Neuronal stem cell (in vitro differentiated cells): Measurements from ENCODE around the gene CTNNA1.
"Not testable (repeated sequence)": the region's sequence is repeated elsewhere in the genome, so short reads cannot be mapped to it uniquely, and the experiment has no call there.

Experiments used
- DNase-seq: peaks from one replicate; pipeline ENCODE4 v3.0.0-alpha.2; 2013; ENCODE audit warnings: low spot score
- H2AFZ ChIP-seq: one replicate; pipeline ENCODE4 v1.6.1; 2013; ENCODE audit warnings: mild to moderate bottlenecking, low read length, inconsistent platforms
- H2AK5ac ChIP-seq: 2 replicates; pipeline ENCODE4 v1.6.1; 2013; ENCODE audit warnings: low read depth, mild to moderate bottlenecking, inconsistent platforms, low read length, moderate library complexity, mixed read lengths
- H2BK120ac ChIP-seq: 2 replicates; pipeline ENCODE4 v1.6.1; 2013; ENCODE audit warnings: low read depth, mild to moderate bottlenecking, inconsistent platforms, low read length, moderate library complexity, mixed read lengths
- H2BK12ac ChIP-seq: one replicate; pipeline ENCODE4 v1.6.1; 2013; ENCODE audit warnings: low read length, inconsistent platforms
- H2BK15ac ChIP-seq: 2 replicates; pipeline ENCODE4 v1.6.1; 2013; ENCODE audit warnings: mild to moderate bottlenecking, low read length, inconsistent platforms, mixed read lengths
- H2BK5ac ChIP-seq: one replicate; pipeline ENCODE4 v1.6.1; 2013; ENCODE audit warnings: inconsistent platforms, mild to moderate bottlenecking, low read length, moderate library complexity
- H3K14ac ChIP-seq: one replicate; pipeline ENCODE4 v1.6.1; 2013; ENCODE audit warnings: low read length, inconsistent platforms
- H3K18ac ChIP-seq: 2 replicates; pipeline ENCODE4 v1.6.1; 2013; ENCODE audit warnings: low read length, inconsistent platforms
- H3K23ac ChIP-seq: 2 replicates; pipeline ENCODE4 v1.6.1; 2013; ENCODE audit warnings: low read depth, mild to moderate bottlenecking, mixed read lengths, low read length, inconsistent platforms; ENCODE audit not compliant: poor library complexity
- H3K27ac ChIP-seq: replicated peaks from 3 replicates; pipeline ENCODE4 v1.5.1; 2013; ENCODE audit warnings: low read length, inconsistent platforms
- H3K27me3 ChIP-seq, 3 experiments: 2 replicates each; pipeline ENCODE4 v1.6.1; 2013; ENCODE audit warnings: low read length in 3 of 3, mild to moderate bottlenecking in 2 of 3, inconsistent platforms in 1 of 3, low read depth in 1 of 3, mixed read lengths in 1 of 3, moderate library complexity in 1 of 3; ENCODE audit not compliant: control insufficient read depth in 3 of 3, insufficient read depth in 3 of 3
- H3K36me3 ChIP-seq, 2 donors: replicated peaks in 1 of 2; 2 replicates each; pipeline ENCODE4 v1.6.1; 2013; ENCODE audit warnings: low read length in 2 of 2; ENCODE audit not compliant: control insufficient read depth in 2 of 2, insufficient read depth in 2 of 2
- H3K4ac ChIP-seq: 2 replicates; pipeline ENCODE4 v1.6.1; 2013; ENCODE audit warnings: inconsistent platforms, mild to moderate bottlenecking, low read length, moderate library complexity
- H3K4me1 ChIP-seq, 2 donors: 1 replicate in 1 of 2; 2 replicates in 1 of 2; pipeline ENCODE4 v1.6.1; 2013; ENCODE audit warnings: low read length in 2 of 2, low read depth in 1 of 2; ENCODE audit not compliant: control insufficient read depth in 2 of 2, insufficient read depth in 1 of 2
- H3K4me2 ChIP-seq: one replicate; pipeline ENCODE4 v1.6.1; 2013; ENCODE audit warnings: mild to moderate bottlenecking, low read length, inconsistent platforms; ENCODE audit not compliant: insufficient read depth, poor library complexity, severe bottlenecking
- H3K4me3 ChIP-seq, 2 donors: 2 replicates each; pipeline ENCODE4 v1.5.1; 2013; ENCODE audit warnings: low read length in 2 of 2, mild to moderate bottlenecking in 2 of 2, inconsistent platforms in 1 of 2, moderate library complexity in 1 of 2
- H3K79me1 ChIP-seq: one replicate; pipeline ENCODE4 v1.6.1; 2013; ENCODE audit warnings: low read depth, mild to moderate bottlenecking, inconsistent platforms, low read length, moderate library complexity
- H3K9ac ChIP-seq: one replicate; pipeline ENCODE4 v1.6.1; 2013; ENCODE audit warnings: mild to moderate bottlenecking, low read depth, low read length, inconsistent platforms; ENCODE audit not compliant: poor library complexity
- H3K9me3 ChIP-seq, 2 donors: replicated peaks in 1 of 2; 2 replicates each; pipeline versions ENCODE3 to v1.6.1; 2013; ENCODE audit warnings: low read length in 2 of 2, mild to moderate bottlenecking in 2 of 2, inconsistent platforms in 1 of 2, low read depth in 1 of 2, mixed read lengths in 1 of 2, moderate library complexity in 1 of 2; ENCODE audit not compliant: control insufficient read depth in 2 of 2, insufficient read depth in 1 of 2
- H4K8ac ChIP-seq: one replicate; pipeline ENCODE4 v1.6.1; 2013; ENCODE audit warnings: low read depth, mild to moderate bottlenecking, inconsistent platforms, low read length, moderate library complexity
- H4K91ac ChIP-seq: one replicate; pipeline ENCODE4 v1.6.1; 2013; ENCODE audit warnings: low read length, low read depth, mild to moderate bottlenecking, inconsistent platforms; ENCODE audit not compliant: poor library complexity
- WGBS, 2 donors: extraction: QIAGEN DNeasy Blood & Tissue Kit; methylation state at CpG; one replicate each; pipeline ENCODE4 v1.1.7; 2013; ENCODE audit warnings: missing lambda C conversion rate in 2 of 2, mixed read lengths in 1 of 2; ENCODE audit not compliant: insufficient read length in 2 of 2, insufficient replicate concordance in 1 of 2; ENCODE audit errors: extremely low coverage in 2 of 2; 5-methylcytosine and 5-hydroxymethylcytosine counted together

CTNNA1 gene

DNA sequence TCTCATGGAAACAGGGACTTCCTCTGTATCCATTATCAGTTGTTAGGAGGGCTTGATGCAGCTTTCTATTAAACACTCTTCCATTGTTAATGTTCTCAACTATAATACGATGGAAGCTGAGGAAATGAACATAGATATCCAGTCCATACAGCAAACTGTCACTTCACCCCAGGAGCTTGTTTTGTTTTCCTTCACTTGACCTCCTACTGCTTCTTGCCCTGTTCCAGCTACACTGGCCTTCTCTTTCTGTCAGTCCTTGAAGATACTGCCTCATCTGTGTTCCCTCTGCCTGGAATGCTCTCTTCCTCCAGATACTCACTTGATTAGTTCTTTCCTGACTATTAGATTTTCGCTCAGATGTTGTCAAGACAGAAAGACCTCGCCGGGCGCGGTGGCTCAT is 17.1 kb downstream of the CTNNA1 start:
- Histone ChIP-seq H3K27ac (no peak overlapping the region), H3K18ac (no peak overlapping the region), H4K8ac (no peak overlapping the region), H3K4me3 (no peak overlapping the region), H2BK5ac (no peak overlapping the region), H2BK120ac (no peak overlapping the region), H3K79me1 (peaks cover 2% of the 10 kb centered on the region), H3K27me3 (no peaks in the 10 kb centered on the region), H4K91ac (no peak overlapping the region), H2BK12ac (no peak overlapping the region), H2BK15ac (no peak overlapping the region), H3K4me2 (no peak overlapping the region), H2AFZ (no peak overlapping the region), H3K9me3 (peaks cover 5 to 15% of the 10 kb centered on the region in 2 donors), H3K14ac (no peak overlapping the region), H2AK5ac (no peak overlapping the region), H3K9ac (no peak overlapping the region), H3K23ac (no peak overlapping the region), H3K4me1 (peaks cover 0 to 3% of the 10 kb centered on the region in 2 donors), H3K36me3 (peaks cover 0 to 20% of the 10 kb centered on the region in 2 donors), H3K4ac (no peak overlapping the region)
- WGBS, 2 donors, result no CpG with 5 or more reads among the region's 6 CpGs
- DNase-seq, result no peak

DNA sequence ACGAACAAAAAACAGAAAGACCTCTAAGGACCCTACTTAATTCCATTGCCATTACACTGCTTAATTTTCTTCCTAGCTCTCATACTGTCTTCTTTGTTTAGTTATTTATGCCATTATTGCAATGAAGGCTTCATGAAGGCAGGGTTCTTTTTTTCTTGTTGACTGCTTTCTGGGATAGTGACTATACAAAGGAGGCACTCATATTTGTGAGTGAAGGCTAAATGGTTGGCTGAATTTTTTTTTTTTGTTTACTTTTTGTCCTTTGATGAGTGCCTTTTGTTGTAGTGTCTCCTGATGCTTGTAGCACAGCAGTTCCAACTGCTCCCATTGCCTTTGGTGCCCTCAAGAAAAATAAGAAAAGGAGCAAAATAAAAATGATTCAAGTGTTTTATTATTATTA is 17.8 kb downstream of the CTNNA1 start:
- H3K27ac ChIP-seq, result no peak overlapping the region
- no peak overlapping the region for H2BK120ac ChIP-seq
- no peak overlapping the region for H3K9ac ChIP-seq
- DNase-seq, result no peak
- H4K91ac ChIP-seq, result no peak overlapping the region
- no peak overlapping the region for H3K4me2 ChIP-seq
- H3K23ac ChIP-seq, result no peak overlapping the region
- WGBS, 2 donors, result no CpG with 5 or more reads among the region's 1 CpG
- no peak overlapping the region for H2BK12ac ChIP-seq
- H3K4me3 ChIP-seq, result no peak overlapping the region
- no peak overlapping the region for H2AFZ ChIP-seq
- H3K14ac ChIP-seq, result no peak overlapping the region
- no peak overlapping the region for H4K8ac ChIP-seq
- no peak overlapping the region for H3K18ac ChIP-seq
- no peak overlapping the region for H2AK5ac ChIP-seq
- no peaks in the 10 kb centered on the region for H3K27me3 ChIP-seq
- H3K9me3 ChIP-seq, result peaks cover 5 to 18% of the 10 kb centered on the region in 2 donors
- peaks cover 2% of the 10 kb centered on the region for H3K79me1 ChIP-seq
- H3K4ac ChIP-seq, result no peak overlapping the region
- no peak overlapping the region for H2BK15ac ChIP-seq
- H3K4me1 ChIP-seq, result peaks cover 0 to 3% of the 10 kb centered on the region in 2 donors
- peaks cover 0 to 21% of the 10 kb centered on the region in 2 donors for H3K36me3 ChIP-seq
- H2BK5ac ChIP-seq, result no peak overlapping the region

DNA sequence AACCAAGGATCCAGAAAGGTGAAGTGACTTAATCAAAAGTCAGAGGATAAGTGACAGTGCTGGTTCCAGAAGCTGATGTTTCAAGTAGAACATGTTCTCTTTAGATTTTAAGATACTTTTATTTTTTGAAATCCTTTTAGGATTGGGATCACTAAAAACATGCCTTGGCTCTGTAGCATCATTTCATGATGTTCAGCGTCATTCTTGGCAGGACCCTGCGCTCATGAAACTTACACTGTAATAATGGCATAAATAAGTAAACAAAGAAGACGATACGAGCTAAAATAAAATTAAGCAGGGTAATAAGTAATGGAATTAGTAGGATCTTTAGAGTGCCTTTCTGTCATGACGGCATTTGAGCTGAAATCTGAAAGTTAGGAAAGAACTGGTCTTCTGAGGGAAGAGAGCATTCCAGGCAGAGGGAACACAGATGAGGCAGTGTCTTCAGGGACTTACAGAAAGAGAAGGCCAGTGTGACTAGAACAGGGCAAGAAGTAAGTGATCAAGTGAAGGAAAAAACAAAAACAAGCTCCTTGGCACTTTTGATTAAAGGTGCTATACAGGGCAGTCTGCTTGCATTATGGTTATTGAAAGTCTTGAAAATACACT is 19.9 kb downstream of the CTNNA1 start:
- Histone ChIP-seq H4K8ac (no peak overlapping the region), H3K36me3 (peaks cover under 1 to 25% of the 10 kb centered on the region in 2 donors), H2BK15ac (no peak overlapping the region), H3K27ac (no peak overlapping the region), H2BK5ac (no peak overlapping the region), H3K4ac (no peak overlapping the region), H3K4me2 (no peak overlapping the region), H2AK5ac (no peak overlapping the region), H3K79me1 (peaks cover 2% of the 10 kb centered on the region), H2AFZ (no peak overlapping the region), H3K9ac (no peak overlapping the region), H4K91ac (no peak overlapping the region), H2BK120ac (no peak overlapping the region), H3K4me1 (peaks cover 0 to 3% of the 10 kb centered on the region in 2 donors), H3K18ac (no peak overlapping the region), H3K9me3 (peaks cover 5 to 21% of the 10 kb centered on the region in 2 donors), H3K14ac (no peak overlapping the region), H3K4me3 (no peak overlapping the region), H3K27me3 (no peaks in the 10 kb centered on the region), H3K23ac (no peak overlapping the region), H2BK12ac (no peak overlapping the region)
- DNase-seq, result no peak
- no CpG with 5 or more reads among the region's 5 CpGs for WGBS, 2 donors

DNA sequence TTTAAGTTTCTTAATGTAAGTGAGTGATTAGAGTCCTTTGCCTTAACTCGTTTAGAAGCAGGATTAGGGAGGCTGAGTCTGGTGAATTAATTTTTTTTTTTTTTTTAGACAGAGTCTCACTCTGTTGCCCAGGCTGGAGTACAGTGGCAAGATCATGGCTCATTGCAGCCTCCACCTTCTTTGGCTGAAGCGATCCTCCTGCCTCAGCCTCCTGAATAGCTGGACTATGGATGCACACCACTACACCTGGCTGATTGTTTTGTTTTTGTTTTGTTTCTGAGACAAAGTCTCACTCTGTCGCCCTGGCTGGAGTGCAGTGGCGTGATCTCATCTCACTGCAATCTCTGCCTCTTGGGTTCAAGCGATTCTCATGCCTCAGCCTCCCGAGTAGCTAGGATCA is 20.4 kb downstream of the CTNNA1 start:
- H3K4me3 ChIP-seq, H3K79me1 ChIP-seq, DNase-seq, H2AFZ ChIP-seq, H3K27me3 ChIP-seq, H3K27ac ChIP-seq, H3K14ac ChIP-seq, H2BK5ac ChIP-seq, H2BK120ac ChIP-seq, H2BK12ac ChIP-seq, H4K8ac ChIP-seq, H4K91ac ChIP-seq, H3K4me2 ChIP-seq, H3K9ac ChIP-seq, H3K23ac ChIP-seq, H3K4me1 ChIP-seq, H3K18ac ChIP-seq, H2AK5ac ChIP-seq, H3K4ac ChIP-seq, H2BK15ac ChIP-seq: not testable (repeated sequence)
- no CpG with 5 or more reads among the region's 6 CpGs for WGBS, 2 donors
- peaks cover 8 to 26% of the 10 kb centered on the region in 2 donors for H3K9me3 ChIP-seq
- H3K36me3 ChIP-seq, result peaks cover 2 to 30% of the 10 kb centered on the region in 2 donors
